ENCODE measurements around the gene SLC28A3.

Gene SLC28A3

DNA sequence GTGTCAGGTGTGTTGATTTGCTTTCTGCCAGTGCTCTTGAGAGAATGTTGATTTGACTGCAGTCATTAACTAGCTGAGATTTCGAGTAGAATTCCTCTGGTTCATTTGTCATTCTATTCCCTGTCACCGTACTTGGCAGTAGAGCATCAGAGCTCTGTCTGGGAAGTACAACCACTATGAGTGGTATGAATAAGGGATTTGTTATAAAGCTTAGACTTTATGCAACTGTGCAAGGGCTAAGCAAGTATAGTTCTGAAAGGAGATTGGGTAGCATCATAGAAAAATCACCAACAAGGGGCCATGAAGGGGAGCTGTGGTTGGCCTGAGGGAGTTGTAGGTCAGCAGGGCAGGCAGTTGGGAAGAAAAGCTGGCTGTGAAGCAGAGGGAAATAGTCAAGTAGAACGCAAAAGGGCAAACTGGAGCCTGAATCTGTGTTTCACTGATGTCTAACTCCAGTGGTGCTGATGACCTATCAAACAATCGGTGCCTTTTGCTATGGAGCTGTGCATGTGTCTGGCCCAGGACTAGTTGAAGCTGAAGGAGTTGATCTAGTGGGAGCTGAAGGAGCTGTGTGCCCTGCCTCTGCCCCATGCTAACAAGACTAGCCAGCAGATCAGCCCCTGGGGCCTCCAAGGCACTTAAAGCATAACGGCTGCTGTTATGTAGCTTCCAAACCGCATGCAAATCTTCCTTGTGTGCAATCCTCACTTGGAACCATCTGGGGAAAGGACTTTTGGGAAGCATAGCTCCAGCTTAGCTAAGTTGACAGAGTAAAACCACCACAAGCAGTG is 110.0 kb downstream of the SLC28A3 start:
- DNase-seq = no peak

DNA sequence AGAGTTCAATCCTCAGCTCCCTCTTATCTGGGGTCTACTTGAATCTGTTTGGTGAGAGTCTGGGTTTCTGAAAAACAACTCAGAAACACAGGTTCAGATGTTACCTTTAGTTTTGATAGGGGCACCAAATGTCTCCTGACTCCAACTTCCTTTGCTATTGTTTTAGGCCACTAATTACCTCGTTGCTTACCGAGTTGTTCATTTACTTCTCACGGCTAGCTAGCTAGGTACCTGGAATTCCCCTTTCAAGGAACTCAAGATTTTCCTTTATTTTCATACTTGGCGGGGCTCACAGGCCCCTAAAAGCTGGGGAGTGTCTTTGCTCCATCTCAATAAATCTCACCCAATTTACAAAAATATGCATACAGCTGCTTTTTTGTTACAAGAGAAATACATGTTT is 111.4 kb downstream of the SLC28A3 start:
- DNase-seq = no peak

DNA sequence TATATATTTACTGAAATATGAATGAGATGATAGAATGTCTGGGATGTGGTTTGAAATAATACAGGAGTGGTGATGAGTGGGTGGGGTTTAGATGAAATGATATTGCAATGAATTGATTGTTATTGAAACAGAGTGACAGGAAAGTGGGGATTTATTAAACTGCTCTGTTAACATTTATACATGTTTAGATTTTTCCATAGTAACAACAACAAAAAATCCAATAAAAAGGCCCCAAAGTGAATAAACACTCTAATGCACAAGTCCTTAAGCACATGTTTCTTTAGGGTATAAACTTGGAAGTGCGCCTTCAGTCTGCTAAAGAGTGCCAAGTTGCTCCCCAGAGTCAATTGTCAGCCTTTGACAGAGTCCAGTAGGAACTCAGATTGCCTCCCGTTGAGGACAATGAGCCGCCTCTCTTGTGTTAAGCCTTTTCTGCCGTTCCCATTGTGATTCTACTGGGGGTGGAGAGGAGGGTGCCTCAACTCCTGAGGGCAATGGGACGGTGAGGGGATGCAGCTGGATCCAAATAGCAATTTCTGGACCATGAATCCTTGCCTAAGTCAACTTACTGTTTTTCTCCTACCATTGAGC is 112.3 kb downstream of the SLC28A3 start:
- DNase-seq = no peak

DNA sequence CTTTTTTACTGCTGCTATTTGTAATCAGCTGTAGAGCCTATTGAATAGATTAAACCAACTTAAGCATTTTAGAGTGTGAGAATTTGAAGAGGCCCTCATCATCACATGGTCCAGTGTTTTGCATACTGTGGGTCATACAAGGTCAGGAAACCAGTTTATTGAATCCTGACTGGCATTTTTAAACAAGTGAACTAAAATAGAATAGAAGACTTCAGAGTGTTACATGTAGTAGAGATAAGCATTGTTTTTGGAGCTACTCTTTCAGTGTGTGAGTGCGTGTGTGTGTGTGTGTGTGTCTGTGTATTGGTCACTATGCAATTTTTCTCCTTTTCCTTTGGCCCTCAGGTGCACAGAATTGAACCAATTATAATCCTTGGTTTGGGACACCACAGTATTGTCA is 114.4 kb downstream of the SLC28A3 start:
- DNase-seq = no peak

Measured in activated CD4-positive, alpha-beta T cell treated with anti-CD3 and anti-CD28 coated beads, Interleukin-2, amount 50 U/mL, for 48 hours (primary cell).